Thoracic aorta (tissue), 2 donors: Measurements from ENCODE around the gene SLC7A14. TPM values are rescaled to one million over a fixed set of nuclear protein-coding genes. Genes with fewer than 3 reads are reported as not detected.

Experiments used
- ATAC-seq: fragments of 150-250 bp; one replicate; pipeline ENCODE4 v1.8.0; 2017; ENCODE audit warnings: low read depth; ENCODE audit not compliant: insufficient number of reproducible peaks, low FRiP score
- DNase-seq: peaks from one replicate; pipeline ENCODE4 v3.0.0-alpha.2; 2020; ENCODE audit warnings: low spot score
- H3K27ac ChIP-seq, 2 donors: fragments of 200-600 bp; sonication (generic); 1 replicate in 1 of 2; 2 replicates in 1 of 2; pipeline ENCODE4 v1.5.1; 2016; ENCODE audit warnings: mild to moderate bottlenecking in 2 of 2, moderate library complexity in 2 of 2
- H3K27me3 ChIP-seq: fragments of 200-600 bp; sonication (generic); replicated peaks from 2 replicates; pipeline ENCODE4 v1.6.0; 2016; ENCODE audit warnings: mild to moderate bottlenecking; ENCODE audit not compliant: insufficient read depth
- H3K36me3 ChIP-seq: fragments of 200-600 bp; sonication (generic); one replicate; pipeline ENCODE4 v1.5.1; 2016
- H3K4me1 ChIP-seq, 2 donors: fragments of 200-600 bp; sonication (generic); 1 replicate in 1 of 2; 2 replicates in 1 of 2; pipeline versions ENCODE4 v1.5.1 to v1.6.0; 2016; ENCODE audit warnings: low read depth in 2 of 2, mild to moderate bottlenecking in 1 of 2; ENCODE audit not compliant: control insufficient read depth in 1 of 2
- H3K4me3 ChIP-seq: fragments of 200-600 bp; sonication (generic); 2 replicates; pipeline ENCODE4 v1.5.1; 2016; ENCODE audit warnings: mild to moderate bottlenecking
- H3K9me3 ChIP-seq: fragments of 200-600 bp; sonication (generic); 2 replicates; pipeline ENCODE4 v1.5.1; 2016
- CTCF ChIP-seq: fragments of 200-600 bp; sonication (generic); IDR thresholded peaks from one replicate; pipeline ENCODE4 v1.5.1; 2019; ENCODE audit warnings: antibody characterized with exemption
- total RNA-seq, 2 donors: library from RNA; depleted of rRNA; stranded (reverse); fragments of >200 nt; gene quantifications; one replicate each; pipeline versions ENCODE4 v1.1.0 to v1.2.3, GENCODE V29; 2016

Gene SLC7A14
- total RNA-seq, 2 donors from 2014 or later = not detected

- no peaks in the 10 kb centered on the region for H3K4me1 ChIP-seq
- ATAC-seq = no peak
- no peaks in the 10 kb centered on the region for H3K27me3 ChIP-seq
- no peak overlapping the region for H3K4me3 ChIP-seq
- no peaks in the 10 kb centered on the region for H3K9me3 ChIP-seq
- no peak for TF ChIP-seq CTCF
- DNase-seq = no peak
- H3K36me3 ChIP-seq = no peaks in the 10 kb centered on the region
- H3K27ac ChIP-seq = no peak overlapping the region
Observed at GRCh38 chr3:170531054-170531453, 54.8 kb downstream of the SLC7A14 start.

DNA sequence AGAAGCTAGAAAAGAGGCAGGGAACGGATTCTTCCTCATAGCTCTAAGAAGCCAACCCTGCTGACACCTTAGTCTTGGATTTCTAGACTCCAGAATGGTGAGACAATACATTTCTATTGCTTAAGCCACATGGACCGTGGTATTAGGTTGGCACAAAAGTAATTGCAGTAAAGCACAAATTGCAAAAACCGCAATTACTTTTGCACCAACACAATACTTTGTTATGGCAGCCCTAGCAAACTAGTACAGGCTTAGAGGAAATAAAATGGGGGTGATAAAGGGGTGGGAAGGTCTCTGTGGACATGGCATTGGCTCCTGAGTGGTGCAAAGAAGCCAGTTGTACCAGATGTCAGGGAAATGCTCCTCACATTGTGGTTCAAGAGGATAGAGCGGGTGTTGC lies 56.0 kb downstream of the SLC7A14 start:
- Histone ChIP-seq H3K4me3 (no peak overlapping the region), H3K9me3 (no peaks in the 10 kb centered on the region), H3K36me3 (no peaks in the 10 kb centered on the region), H3K27ac (no peak overlapping the region), H3K4me1 (no peaks in the 10 kb centered on the region), H3K27me3 (no peaks in the 10 kb centered on the region)
- ATAC-seq = no peak
- no peak for TF ChIP-seq CTCF
- DNase-seq = no peak

DNA sequence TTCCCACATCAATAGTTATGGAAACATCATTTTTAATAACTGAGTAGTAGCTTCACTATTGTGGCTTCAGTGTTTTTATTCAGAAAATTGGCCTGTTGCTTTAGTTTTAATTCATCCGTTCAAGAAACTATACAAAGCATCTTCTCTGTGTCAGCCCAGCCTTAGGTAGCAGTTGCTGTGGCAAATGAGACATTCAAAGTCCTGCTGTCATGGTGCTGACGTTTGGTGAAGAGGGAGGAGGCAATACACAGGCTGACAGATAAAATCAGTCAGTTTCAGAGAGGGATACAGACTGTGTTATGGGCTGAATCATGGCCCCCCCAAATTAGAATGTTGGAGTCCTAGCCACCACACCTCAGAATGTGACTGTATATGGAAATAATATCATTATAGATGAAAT lies 56.5 kb downstream of the SLC7A14 start:
- Histone ChIP-seq H3K9me3 (no peaks in the 10 kb centered on the region), H3K27me3 (no peaks in the 10 kb centered on the region), H3K4me3 (no peak overlapping the region), H3K27ac (no peak overlapping the region), H3K4me1 (no peaks in the 10 kb centered on the region), H3K36me3 (no peaks in the 10 kb centered on the region)
- ATAC-seq = no peak
- no peak for DNase-seq
- no peak for TF ChIP-seq CTCF

- no peak for TF ChIP-seq CTCF
- no peaks in the 10 kb centered on the region for H3K9me3 ChIP-seq
- H3K27ac ChIP-seq = no peak overlapping the region
- no peak overlapping the region for H3K4me3 ChIP-seq
- no peaks in the 10 kb centered on the region for H3K4me1 ChIP-seq
- no peak for DNase-seq
- H3K27me3 ChIP-seq = no peaks in the 10 kb centered on the region
- no peak for ATAC-seq
- H3K36me3 ChIP-seq = no peaks in the 10 kb centered on the region
Observed at GRCh38 chr3:170528726-170529125, 57.1 kb downstream of the SLC7A14 start.

DNA sequence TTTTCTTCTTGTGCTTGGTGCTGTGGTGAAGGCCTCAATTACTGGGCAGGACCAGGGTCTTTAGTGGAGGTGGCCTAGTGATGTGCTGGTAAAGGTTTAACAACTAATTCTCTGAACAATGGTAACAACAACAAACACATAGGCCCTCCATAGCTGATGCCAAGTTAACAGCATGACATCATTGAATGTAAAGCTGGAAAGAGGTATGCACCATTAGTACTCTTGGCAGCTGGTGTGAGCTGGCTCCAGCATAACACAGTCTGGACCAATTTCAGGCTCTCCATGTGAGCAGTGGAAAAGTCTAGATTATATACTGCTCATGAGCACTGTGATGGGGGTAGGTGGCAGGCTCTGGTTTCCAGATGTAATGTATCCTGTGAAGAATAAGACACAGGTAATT lies 61.8 kb downstream of the SLC7A14 start:
- H3K27me3 ChIP-seq = no peaks in the 10 kb centered on the region
- no peak for DNase-seq
- H3K27ac ChIP-seq = no peak overlapping the region
- H3K4me1 ChIP-seq = no peaks in the 10 kb centered on the region
- ATAC-seq = no peak
- H3K36me3 ChIP-seq = no peaks in the 10 kb centered on the region
- H3K4me3 ChIP-seq = no peak overlapping the region
- no peak for TF ChIP-seq CTCF
- H3K9me3 ChIP-seq = no peaks in the 10 kb centered on the region
